OCI-M2 (cell line): Measurements from ENCODE around the gene MYOG.

Experiments
- DNase-seq: peaks from one replicate; lab custom pipeline; 2025; ENCODE audit not compliant: unreplicated experiment; lab: John Stamatoyannopoulos, UW

Gene MYOG

DNA sequence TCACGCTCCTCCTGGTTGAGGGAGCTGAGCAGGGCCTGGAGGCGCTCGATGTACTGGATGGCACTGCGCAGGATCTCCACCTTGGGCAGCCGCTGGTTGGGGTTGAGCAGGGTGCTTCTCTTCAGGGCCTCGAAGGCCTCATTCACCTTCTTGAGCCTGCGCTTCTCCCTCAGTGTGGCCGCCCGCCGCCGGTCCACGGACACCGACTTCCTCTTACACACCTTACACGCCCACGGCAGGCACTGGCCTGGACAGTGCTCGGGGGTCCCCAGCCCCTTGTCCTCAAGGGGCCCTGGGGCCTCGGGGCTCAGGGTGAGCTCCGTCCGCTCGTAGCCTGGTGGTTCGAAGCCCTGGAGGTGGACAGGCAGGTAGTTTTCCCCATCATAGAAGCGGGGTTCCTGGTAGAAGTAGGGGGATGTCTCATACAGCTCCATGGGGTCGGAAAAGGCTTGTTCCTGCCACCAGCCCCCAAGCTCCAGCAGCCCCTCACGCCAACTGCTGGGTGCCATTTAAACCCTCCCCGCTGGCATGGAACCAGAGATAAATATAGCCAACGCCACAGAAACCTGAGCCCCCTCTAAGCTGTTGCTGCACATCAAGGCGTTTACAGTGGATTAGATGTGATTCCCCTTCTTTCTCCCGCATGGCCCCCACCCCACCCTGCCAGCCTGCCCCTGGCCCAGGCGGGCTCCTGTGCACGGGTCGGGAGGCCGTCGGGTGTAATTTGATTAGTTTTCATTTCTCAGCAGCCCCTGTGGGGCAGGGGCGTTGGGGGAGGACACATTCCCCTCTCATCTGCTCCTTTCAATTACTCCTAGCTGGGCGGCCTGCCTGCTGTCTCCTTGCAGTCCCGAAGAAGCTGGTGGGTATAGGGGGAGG, at the start of gene MYOG:
Gene MYOG (minus strand): TSS at position 485 of the 879 bp plus-strand sequence. CDS start 51 bp downstream, at position 434.
- no peak for DNase-seq

DNA sequence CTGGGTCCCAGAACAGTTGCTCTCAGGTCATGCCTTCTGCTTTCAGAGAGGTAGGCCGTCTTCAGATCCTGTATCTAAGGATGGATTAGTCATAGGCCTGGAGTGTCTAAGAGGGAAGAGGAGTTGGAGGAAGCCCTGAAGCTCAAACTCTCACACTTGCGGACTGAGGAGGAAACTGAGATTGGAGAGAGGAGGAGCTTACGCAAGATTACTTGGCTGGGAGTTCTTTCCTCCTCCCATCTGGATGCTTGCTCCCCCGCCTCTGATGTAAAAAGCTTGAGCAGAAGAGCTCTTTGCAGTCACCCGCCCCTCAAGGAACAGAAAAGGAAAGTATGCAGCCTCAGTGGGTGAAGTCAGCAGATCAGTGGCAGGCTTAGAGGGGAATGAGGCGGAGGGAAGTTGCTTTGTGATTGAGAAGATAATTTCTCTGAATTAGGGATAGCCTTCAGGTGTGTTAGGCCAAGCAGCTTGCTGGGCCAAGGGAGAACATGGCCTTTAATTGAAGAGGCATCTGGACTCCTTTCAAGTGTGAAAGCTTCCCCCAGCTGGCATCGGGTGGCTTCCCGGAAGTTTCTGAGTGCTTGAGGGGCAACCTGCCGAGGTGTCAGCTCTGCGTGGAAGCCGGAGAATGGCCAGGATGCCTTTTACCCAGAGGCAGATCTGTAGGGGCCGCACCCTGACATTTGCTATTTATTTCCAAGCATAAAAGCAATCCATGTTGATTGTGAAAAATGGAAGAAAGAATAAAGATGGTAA, 48.3 kb upstream of the MYOG start:
- DNase-seq, result no peak

DNA sequence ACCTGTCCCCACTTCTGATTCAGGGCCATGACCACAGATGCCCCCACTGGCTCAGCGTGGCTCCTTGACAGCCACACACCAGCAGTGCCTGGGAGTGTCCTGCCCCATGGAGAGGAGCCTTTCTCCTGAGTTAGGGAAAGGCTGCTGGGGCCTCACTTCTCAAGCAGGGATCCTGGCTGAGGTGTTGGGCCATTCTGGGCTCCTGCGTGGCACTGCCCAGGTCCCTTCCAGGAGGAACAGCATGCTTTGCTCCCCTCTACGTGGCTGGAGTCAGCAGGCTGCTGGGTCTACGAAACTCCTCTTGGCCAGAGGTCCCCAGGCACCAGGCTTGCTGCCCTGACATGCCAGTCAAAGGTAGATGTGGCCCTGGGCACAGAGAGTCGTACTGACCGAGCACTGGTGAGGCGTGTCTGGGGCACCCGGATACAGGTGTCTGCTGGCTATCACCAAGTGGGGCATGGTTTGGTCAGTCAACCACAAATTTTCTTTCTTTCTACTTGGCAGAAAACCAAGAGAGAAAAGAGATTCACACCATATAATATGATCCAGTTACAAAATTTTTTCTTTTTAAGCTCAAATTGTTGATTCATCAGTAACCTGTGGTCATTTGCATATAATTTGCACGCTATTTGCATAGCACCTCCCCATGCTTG, 45.9 kb upstream of the MYOG start:
- DNase-seq, result no peak

DNA sequence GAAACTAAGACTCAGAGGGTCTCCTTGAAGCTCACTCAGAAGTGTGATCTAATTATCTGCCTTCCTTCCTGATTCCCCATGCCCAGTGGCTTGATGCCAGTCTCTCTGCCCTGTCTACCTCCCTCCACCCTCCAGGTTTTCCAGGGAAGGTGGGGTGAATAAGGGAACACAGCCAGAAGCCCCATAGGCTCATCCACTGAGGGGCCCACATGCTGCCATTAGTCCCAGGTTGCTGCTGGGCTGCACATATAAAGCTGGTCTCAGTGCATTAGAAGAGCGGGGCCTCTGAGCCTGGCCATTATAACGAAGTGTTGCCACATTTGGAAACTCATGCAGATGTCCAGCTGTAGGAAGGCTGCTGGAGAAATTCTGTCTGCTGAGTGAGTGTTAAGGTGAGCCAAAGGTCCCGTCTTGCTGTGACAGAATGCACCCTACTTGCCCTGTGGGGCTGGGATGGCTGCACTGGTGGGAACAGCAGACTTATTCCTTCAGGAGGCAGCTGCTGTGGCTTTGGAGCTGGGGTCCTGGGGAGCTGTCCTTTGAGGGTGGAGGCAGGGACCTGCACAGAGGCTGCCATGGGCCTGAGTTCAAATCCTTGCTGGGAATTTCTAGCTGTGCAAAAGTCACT, 44.7 kb upstream of the MYOG start:
- no peak for DNase-seq

DNA sequence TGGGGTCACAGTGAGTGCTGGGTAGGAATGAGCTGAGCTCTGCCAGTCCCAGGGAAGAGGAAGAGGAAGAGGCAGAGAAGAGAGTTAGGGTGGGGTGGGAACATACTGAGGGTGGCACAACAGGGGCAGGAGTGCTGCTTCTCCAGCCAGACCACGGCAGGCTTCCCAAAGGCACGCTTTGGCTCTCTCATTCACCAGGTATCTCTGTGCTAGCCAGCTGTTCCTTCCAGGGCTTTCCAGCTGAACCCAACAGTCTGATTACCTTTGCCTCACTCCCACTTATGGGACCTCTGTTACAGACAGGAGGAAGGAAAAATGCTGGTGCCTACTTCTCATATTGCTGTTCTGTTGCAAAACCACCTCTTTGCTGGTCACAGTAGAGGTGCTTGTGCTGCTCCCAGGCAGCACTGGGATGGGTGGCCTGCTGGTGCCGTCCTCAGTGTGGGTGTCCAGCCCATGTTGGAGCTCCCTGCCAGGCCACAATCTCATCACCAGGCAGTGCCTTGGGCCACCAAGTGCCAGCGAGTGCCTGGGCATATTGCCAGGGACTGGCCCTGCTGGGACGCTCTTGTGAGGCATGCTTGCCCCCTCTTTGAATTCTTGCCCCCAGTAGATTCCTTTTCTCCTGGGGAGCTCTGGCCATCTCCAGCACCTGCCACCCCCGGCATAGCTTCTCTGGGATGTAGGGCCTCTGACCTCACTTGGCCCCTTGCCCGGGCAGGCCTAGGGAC, 43.9 kb upstream of the MYOG start:
- DNase-seq, result no peak

DNA sequence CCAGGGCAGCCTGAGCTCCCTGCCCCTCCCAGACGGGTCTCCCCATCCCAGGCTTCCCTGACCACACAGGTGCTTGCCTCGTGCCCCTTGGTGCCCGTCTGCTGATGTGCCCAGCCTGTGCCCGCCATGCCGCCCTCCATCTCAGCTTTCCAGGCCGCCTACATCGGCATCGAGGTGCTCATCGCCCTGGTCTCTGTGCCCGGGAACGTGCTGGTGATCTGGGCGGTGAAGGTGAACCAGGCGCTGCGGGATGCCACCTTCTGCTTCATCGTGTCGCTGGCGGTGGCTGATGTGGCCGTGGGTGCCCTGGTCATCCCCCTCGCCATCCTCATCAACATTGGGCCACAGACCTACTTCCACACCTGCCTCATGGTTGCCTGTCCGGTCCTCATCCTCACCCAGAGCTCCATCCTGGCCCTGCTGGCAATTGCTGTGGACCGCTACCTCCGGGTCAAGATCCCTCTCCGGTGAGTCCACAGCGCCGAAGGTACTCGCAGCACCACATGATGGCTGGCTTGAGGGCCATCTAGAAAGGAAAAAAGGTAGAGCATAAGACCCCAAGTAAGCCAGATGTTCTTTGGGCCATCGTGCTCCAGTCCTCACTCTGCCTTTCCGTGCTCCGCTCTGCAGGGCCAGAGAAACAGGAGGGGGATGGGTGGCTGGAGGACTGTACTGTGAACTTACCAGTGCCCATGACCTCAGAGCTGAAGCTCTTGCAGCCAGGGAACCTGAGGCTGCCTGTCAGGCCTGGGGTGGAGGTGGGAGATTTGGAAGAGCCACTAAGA, 43.1 kb upstream of the MYOG start:
- DNase-seq, result no peak

DNA sequence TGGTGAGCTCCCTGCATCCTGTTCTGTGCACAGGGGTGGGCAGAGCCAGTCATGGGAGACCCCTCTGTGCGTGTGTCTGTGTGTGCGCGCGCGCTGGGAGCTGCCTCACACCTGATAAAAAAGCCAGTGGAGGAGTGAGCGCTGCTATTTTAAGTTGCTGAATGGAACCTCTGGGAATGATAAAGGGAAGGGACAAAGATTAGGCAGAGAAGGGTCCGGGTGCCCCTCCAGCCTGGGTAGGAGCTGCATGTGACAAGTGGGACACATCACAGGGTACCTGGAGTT, 42.6 kb upstream of the MYOG start:
- DNase-seq, result no peak

DNA sequence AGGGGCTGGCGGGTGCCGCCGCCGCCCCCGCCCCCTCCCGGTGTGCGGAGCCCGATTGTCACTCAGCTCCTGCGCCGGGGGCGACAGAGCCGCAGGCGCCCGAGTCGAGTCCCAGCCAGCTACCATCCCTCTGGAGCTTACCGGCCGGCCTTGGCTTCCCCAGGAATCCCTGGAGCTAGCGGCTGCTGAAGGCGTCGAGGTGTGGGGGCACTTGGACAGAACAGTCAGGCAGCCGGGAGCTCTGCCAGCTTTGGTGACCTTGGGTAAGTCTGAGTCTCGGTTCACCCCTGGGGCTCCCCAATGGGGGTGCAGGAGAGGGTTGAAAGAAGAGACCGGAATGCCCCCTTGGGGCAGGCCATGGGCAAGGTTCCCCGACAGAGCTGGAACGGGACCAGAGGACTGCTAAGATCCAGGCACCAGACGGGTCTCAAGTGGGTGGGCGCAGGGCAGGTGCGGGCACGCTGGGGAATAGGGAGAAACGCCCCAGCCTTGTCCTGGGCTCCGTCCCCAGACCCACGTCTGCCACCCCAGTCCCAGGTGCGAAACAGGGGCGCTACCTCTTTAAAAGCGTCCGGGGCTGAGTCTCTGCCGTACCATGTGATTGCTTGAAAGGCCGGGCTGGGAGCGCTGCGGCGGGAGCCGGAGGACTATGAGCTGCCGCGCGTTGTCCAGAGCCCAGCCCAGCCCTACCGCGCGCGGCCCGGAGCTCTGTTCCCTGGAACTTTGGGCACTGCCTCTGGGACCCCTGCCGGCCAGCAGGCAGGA, 42.0 kb upstream of the MYOG start, which contains the start of gene ADORA1:
Gene ADORA1 (plus strand): TSS at position 61 of the 765 bp plus-strand sequence. CDS start 1,116 bp downstream, outside the sequence.
- no peak for DNase-seq

DNA sequence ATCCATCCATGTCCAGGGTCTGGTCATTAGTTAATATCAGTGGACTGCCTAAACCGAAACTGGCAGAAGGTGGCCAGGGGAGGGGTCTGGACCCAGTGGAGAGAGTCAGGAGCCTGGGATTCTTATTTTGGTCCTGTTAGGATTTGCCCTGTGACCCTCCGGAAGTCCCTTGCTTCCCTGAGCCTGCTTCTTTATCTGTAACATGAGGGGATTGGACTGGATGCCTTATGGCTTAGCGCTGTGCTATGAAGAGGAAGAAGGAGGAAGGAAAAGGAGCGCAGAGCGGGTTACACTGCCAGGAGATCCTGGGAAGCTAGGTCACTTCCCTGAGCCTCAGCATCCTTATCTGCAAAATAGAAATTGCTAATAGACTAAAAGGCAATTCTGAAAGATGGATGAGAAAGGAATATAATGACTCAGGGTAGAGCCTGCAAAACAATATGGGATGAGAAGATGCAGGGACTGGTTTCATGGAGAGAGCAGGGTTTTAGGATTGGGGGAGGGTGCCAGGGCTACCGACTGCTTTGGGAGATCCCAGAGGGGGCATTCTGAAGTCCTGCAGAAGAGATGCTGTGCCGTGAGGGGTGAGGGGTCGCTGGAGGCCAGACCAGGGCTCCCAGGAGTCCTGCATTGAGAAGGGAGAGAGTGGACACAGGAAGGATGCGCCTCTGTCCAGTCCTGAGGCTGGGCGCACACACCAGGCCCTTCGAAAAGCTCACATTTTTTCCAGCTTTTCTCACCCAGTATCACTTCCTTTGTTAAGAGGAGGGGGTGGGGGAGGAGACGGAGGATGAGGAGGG, 41.3 kb upstream of the MYOG start:
- DNase-seq, result no peak

DNA sequence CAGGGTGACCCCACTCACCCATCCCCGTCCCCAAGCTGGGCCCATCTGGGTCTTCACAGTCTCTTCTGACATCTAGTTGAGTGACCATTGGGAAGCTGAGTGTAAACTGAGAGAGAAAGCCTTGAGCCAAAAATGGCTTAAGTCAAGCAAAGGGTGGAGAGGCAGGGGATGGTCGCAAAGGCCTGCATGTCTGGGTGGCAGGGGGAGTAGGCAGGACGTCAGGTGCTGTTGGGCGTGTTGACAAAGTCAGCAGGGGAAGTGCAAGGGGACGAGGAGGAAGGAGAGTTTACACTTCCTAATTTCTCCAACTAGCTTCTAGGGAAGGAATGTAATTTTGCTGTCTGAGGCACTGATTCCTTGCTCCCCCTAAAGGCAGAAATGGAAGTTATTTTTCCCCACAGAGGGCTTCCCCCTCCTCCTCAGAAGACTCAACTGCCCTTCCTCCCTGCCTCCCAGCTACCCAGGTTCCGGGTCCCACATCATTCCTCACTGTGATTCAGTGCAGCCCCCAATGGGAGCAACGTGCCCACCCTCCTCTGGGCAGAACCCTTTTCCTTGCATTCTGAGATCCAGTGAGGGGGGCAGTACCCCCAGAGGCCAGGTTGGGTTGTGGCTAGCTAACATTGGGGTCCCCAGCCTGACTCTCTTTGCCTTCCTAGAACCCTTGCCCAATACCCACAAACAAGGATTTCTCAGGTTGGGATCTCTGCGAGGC, 40.5 kb upstream of the MYOG start:
- DNase-seq, result no peak

DNA sequence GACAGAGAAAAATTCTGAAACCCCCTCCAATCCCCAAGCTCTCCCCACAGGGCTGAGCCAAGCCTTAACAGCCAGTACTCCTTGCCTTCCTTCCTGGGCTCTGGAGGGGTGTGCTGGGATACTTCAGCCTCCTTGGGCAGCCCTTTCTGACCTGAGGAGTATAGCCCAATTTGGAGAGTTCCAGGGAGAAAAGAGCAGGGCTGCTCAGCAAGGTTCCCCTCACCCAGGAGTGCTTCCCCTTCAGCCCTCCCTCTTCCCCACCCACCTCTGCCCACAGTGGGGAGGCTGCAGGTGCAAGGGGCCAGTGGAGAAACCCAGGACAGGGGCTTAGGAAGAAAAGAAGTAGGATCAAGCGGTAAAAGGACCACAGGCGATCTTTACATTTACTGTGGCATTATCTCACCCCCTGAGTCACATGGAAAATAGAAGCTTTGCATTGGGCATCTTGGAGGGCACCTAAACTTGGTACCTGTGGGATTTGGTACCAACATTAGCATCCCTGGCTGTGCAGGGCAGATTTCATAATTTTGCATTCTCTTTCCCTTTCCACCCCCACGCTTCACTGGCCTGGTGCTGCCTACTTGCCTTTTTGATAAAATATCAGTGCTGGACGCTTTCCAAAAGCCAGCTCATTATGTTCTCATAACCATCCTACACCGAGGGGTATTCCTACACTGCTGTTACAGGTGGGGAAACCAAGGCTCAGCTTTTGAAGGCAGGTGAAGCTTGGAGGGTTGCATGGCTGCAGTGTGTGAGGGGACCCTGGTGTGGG, 38.9 kb upstream of the MYOG start:
- no peak for DNase-seq

DNA sequence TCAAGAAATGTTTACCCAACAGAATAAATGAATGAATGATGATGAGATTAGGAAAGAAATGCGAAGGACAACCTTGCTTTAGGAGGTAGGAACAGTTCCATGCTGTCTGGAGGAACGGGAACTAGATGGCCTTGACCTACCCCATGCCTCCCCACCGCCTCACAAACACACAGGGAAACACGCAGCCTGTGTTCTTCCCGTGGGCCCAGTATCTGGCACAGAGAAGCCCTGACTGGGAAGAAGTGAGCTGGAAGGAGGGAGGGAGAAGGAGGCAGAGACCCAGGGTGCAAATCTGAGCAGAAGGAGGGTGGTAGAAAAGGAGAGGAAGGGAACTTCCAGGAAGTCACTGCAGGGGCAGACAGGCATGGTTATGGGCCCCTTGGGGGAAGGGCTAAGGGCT, 38.2 kb upstream of the MYOG start:
- no peak for DNase-seq

DNA sequence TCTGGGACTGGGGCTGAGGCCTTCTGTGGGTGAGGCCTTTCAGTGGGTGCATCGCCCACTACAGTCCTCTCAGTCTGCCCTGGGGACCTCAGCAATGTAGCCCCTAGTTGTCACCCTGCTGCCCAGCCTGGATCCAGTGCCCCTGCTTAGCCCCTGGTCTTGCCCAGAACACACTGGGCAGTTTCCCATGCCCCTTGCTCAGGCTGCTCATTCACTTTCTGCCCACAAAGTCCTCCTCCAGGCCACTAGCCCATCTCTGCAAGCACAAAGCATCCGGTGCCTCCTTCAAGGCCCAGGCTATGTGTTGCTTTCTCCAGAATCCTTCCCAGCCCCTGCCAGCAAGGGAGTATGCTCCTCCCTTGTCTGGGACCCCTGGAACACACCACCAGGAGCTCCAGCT, 36.3 kb upstream of the MYOG start:
- DNase-seq, result no peak

DNA sequence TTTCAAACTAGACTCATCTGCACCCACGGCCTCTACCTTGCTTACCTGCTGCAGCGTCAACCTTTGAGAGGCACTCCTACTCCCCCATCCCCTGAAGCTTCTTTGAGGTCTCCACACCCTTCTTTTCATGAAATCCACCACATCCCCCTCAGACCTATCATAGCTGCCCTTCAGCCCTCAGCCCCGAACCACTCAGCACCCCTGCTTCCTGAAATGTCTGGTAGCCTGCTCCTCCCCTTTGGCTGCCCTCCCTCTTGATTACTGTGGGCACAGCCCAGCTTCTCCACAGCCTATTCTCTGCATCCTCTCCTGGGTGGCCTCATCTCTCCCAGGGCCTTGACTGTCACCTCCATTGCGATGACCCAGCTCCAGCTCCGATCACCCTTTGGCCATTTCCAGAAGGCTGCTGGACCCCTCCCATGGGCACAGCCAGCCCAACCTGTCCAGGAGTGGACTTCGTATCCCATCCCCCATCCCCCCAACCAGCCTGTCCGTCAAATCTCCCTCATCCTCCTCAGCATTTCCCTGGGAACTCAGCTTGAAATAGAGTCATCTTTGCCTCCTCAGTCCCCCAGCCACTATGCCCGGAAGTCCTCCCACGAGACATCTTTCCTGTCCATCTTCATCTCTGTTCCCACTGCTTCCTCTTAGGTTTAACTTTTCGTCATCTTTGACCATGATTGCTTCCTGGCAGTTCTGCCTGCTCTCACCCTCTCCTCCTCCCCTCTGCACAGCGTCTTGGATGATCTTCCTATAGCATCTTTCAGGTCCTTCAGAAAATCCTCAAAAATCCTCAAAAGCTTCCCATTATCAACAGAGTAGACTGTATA, 35.6 kb upstream of the MYOG start:
- no peak for DNase-seq

DNA sequence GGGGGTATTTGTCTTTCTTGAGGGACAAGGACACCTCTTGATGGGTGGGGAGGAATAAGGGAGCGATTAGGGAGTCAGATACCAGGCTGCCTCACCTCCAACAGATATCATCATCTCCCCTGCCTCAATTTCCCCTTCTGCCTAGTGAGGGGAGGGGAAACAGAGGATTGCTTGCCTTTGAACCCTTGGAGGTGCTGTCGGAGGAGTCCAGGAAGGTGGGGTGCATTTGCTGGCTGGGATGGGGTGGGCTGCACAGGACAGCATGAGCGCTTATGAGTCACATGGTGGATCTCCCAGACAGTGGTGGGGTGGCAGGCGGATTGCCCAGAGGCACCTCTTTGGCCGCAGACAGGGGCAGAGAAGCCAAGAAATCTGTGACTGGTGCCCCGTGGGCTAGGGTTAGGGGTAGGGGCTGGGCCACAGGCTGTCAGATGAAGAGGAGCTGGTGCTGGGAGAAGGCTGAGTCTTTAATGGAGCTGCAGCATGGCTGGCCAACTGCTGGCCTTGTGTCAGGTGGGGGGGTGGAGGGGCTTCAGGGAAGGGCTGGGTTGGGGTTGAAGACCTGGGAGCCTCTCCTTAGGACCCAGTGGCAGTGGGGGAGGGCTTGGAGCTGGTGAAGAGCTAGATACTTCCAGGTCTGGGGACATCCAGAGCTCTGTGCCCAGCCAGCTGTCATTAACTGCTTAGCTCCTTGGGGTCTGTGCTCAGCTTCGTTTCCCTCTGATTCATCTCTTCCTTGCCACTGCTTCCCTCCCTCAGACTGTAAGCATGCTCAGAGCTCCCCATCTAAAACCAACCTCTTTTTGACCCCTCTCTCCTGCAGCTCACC, 34.7 kb upstream of the MYOG start:
- DNase-seq, result no peak
